Aorta (tissue), 5 donors: ENCODE data around the gene LYZL2. TPM values are rescaled to one million over a fixed set of nuclear protein-coding genes. Genes with fewer than 3 reads are reported as not detected.
"Not testable (repeated sequence)": the region's sequence is repeated elsewhere in the genome, so short reads cannot be mapped to it uniquely, and the experiment has no call there.

Experiments used
- ATAC-seq: fragments of 200-7000 bp; cut with Tn5 transposase; one replicate; pipeline ENCODE4 v1.9.1; 2022; ENCODE audit warnings: moderate library complexity; ENCODE audit not compliant: low FRiP score
- DNase-seq, 2 donors: peaks; one replicate each; pipeline ENCODE4 v3.0.0-alpha.2; 2020
- H3K27ac ChIP-seq, 2 donors: one replicate each; pipeline ENCODE4 v1.5.1; 2013; ENCODE audit warnings: low read length in 2 of 2, mild to moderate bottlenecking in 2 of 2, moderate library complexity in 2 of 2, control low read depth in 1 of 2, inconsistent platforms in 1 of 2, low read depth in 1 of 2
- H3K27me3 ChIP-seq, 2 donors: one replicate each; pipeline ENCODE4 v1.6.1; 2013; ENCODE audit warnings: control low read depth in 1 of 2, low read length in 1 of 2, mild to moderate bottlenecking in 1 of 2, moderate library complexity in 1 of 2; ENCODE audit not compliant: insufficient read depth in 2 of 2, control insufficient read depth in 1 of 2
- H3K36me3 ChIP-seq, 2 donors: one replicate each; pipeline ENCODE4 v1.6.1; 2013; ENCODE audit warnings: control low read depth in 1 of 2, low read length in 1 of 2, mild to moderate bottlenecking in 1 of 2; ENCODE audit not compliant: insufficient read depth in 2 of 2, control insufficient read depth in 1 of 2
- H3K4me1 ChIP-seq, 2 donors: one replicate each; pipeline ENCODE4 v1.6.1; 2013; ENCODE audit warnings: low read length in 2 of 2, control low read depth in 1 of 2, mild to moderate bottlenecking in 1 of 2, moderate library complexity in 1 of 2; ENCODE audit not compliant: insufficient read depth in 2 of 2, control insufficient read depth in 1 of 2
- H3K4me3 ChIP-seq, 2 donors: one replicate each; pipeline ENCODE4 v1.5.1; 2013; ENCODE audit warnings: low read length in 2 of 2, control low read depth in 1 of 2, mild to moderate bottlenecking in 1 of 2
- H3K9me3 ChIP-seq: one replicate; pipeline ENCODE4 v1.6.1; 2013; ENCODE audit warnings: mild to moderate bottlenecking, low read length; ENCODE audit not compliant: control insufficient read depth
- WGBS, 2 donors: extraction: QIAGEN DNeasy Blood & Tissue Kit; methylation state at CpG; one replicate each; pipeline ENCODE4 v1.1.7; 2013; 5-methylcytosine and 5-hydroxymethylcytosine counted together
- intact Hi-C, 2 donors: fragments of 100-400 bp; cut with DNase I; formaldehyde crosslinking; loops; one replicate each; pipeline versions ENCODE4 v1.14.2 to v1.15.0; 2022
- polyA plus RNA-seq, 2 donors: library from polyadenylated mRNA; stranded (reverse); fragments of 200-250 nt; gene quantifications; one replicate each; pipeline ENCODE4 v1.2.3, GENCODE V29; 2013
- total RNA-seq, 2 donors: library from RNA; stranded (reverse); fragmentation: NEBNext Ultra II Directional; extraction: Animal tissue kit (Norgen Biotek cat#: 25700); gene quantifications; one replicate each; pipeline ENCODE4 v1.2.1, GENCODE V29; 2021
- donor health status: healthy with polysubstance abuse.
- donor health status: Bipolar disorder and iron deficiency.
- donor health status: DM: no; HTN: no; CAD: no.
- donor health status: DM: no; HTN: no; CAD: no.
- donor health status: DM: yes; HTN: yes; CAD: no.

The LYZL2 gene
- total and polyA plus RNA-seq, 4 donors, result not detected

DNA sequence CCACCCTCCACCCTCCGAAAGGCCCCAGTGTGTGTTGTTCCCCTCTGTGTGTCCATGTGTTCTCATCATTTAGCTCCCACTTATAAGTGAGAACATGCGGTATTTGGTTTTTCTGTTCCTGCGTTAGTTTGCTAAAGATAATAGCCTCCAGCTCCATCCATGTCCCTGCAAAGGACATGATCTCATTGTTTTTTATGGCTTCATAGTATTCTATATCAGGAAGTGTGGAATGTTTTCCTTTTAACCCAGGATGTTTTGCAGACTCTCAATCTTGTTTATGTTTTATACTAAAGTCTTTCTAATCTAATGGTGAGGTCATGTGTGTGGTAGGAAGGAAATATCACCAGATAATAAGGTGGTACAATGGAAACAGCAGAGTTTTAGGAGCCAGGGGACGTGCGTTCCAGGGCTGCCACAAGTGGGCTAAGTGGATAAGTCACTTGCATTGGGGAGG, 14.9 kb upstream of the LYZL2 start:
- 1 to 5% methylated on average over 5 of the region's 5 CpGs for WGBS, 2 donors
- H3K27me3 ChIP-seq, H3K36me3 ChIP-seq, H3K4me1 ChIP-seq, H3K9me3 ChIP-seq, ATAC-seq, H3K4me3 ChIP-seq, intact Hi-C loops, DNase-seq: not testable (repeated sequence)
- H3K27ac ChIP-seq, result peak overlapping the region; percentile 60 to 85

DNA sequence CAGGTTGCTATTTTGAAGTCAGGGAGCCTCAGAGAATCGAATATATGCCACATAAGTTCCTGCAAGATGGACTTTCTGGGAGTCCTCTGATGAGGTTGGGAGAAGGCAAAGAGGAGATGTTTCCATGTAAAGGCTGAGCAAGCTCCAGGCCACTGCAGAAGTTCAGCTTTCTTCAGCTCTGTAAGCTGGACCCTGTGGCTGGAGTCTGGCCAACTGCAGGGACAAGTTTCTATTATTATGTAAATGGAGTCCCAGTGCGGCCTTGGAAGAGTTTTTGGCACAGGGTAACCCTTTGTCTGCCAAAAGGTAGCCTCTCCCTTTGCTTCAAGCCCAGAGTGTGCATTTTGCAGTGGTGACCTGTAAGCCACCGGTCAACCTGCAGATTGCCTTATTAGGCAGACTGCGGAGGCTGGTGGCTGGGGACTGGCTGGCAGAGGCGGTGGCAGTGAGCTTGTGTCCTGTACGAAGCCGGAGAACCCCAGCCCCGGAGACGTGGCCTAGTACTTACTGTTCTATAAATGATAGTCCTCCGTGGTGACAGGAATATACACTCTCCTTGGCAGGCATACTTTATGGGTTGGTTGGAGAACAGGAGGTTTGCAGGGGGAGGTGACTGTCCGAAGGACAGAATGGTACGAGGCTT, 14.1 kb upstream of the LYZL2 start:
- peak; percentile 71 for ATAC-seq
- intact Hi-C loops, H3K9me3 ChIP-seq, H3K4me1 ChIP-seq, H3K36me3 ChIP-seq, H3K4me3 ChIP-seq, DNase-seq, H3K27me3 ChIP-seq: not testable (repeated sequence)
- peak overlapping the region; percentile 35 to 74 for H3K27ac ChIP-seq
- WGBS, 2 donors, result 4 to 7% methylated on average over 11 to 12 of the region's 12 CpGs

DNA sequence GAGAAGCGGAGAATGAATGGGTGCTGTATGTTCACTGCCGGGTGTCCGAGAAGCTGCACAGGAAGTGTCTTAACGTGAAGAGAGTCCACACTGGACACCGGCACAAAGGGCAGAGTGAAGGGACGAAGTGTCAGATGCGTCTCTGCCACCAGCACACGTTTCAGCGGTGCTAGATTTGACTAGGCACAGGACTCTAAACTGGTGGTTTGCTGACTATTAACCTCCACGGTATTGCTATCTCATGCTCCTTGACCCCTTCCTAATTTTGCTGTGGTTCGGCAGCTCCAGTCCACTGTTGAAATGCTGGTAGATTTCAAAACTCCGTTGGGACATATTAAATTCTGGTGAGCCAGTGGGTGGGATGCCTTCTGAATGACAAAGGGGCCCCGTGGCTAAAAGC, 13.3 kb upstream of the LYZL2 start:
- intact Hi-C loops, H3K27me3 ChIP-seq, DNase-seq, H3K4me1 ChIP-seq, H3K36me3 ChIP-seq, ATAC-seq, H3K9me3 ChIP-seq, H3K4me3 ChIP-seq: not testable (repeated sequence)
- 64 to 67% methylated on average over 7 to 10 of the region's 13 CpGs for WGBS, 2 donors
- peak overlapping the region; percentile 1 to 42 for H3K27ac ChIP-seq

GRCh38 chr10:30639946-30640786, 10.6 kb upstream of the LYZL2 start:
- H3K9me3 ChIP-seq, result no peaks in the 10 kb centered on the region
- no peak overlapping the region for H3K27ac ChIP-seq
- H3K4me3 ChIP-seq, result no peak overlapping the region
- H3K27me3 ChIP-seq, result no peaks in the 10 kb centered on the region
- no peak for ATAC-seq
- peaks cover 0 to 3% of the 10 kb centered on the region in 2 donors for H3K4me1 ChIP-seq
- intact Hi-C loops, result loop anchor here in 1 of 2 donors (5.0 to 10.0 kb wide), 2 partner anchors 32 to 895 kb away; no protein-coding TSS in a partner anchor
- no peaks in the 10 kb centered on the region for H3K36me3 ChIP-seq
- no peak for DNase-seq
- 28 to 33% methylated on average over 6 of the region's 6 CpGs for WGBS, 2 donors

DNA sequence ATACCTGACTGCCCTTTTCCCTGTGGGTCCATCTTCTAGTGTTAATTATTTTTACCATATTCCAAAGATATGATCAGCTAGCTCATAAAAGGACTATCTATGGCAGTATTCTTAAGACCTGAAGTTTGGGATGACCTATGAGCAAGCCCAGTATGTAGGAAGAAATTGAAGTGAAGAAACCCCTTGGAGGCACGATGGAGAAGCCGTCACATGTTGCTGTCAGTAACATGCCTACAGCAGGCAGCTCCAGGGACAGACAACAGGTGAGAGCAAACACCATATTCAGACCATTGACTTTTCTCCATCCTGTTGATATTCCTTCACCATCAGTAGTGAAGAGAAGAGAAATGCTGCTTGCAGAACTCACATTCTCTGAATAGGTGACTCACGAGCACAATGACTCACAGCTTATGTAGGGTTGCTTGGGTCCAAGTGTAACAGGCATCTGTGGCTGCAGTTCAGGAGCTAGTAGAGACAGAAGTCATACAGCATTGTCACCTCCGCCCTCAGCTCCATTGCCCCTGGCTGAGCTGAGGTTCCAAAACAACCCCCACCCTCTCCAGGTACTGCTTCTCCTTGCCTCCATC, 8.4 kb upstream of the LYZL2 start:
- WGBS, 2 donors, result 43 to 45% methylated on average over 4 of the region's 4 CpGs
- H3K27me3 ChIP-seq, result no peaks in the 10 kb centered on the region
- ATAC-seq (peak; percentile 38), DNase-seq (no peak)
- intact Hi-C loops, result loop anchor here in 1 of 2 donors (5.0 to 10.0 kb wide), 2 partner anchors 34 to 893 kb away; no protein-coding TSS in a partner anchor
- H3K27ac ChIP-seq, result no peak overlapping the region
- H3K4me1 ChIP-seq, result peaks cover 0 to 2% of the 10 kb centered on the region in 2 donors
- no peak overlapping the region for H3K4me3 ChIP-seq
- H3K9me3 ChIP-seq, result no peaks in the 10 kb centered on the region
- no peaks in the 10 kb centered on the region for H3K36me3 ChIP-seq

- H3K4me1 ChIP-seq, result no peaks in the 10 kb centered on the region
- no peak overlapping the region for H3K4me3 ChIP-seq
- H3K27ac ChIP-seq, result no peak overlapping the region
- no peaks in the 10 kb centered on the region for H3K36me3 ChIP-seq
- no peaks in the 10 kb centered on the region for H3K9me3 ChIP-seq
- ATAC-seq (no peak), DNase-seq (no peak)
- intact Hi-C loops, result loop anchor here in 1 of 2 donors (10.0 kb wide), 1 partner anchor 886 kb away; no protein-coding TSS in a partner anchor
- 93 to 95% methylated on average over 4 of the region's 4 CpGs for whole genome bisulfite sequencing, 2 donors
- H3K27me3 ChIP-seq, result no peaks in the 10 kb centered on the region
Observed at GRCh38 chr10:30631188-30631587, 1.6 kb upstream of the LYZL2 start.

DNA sequence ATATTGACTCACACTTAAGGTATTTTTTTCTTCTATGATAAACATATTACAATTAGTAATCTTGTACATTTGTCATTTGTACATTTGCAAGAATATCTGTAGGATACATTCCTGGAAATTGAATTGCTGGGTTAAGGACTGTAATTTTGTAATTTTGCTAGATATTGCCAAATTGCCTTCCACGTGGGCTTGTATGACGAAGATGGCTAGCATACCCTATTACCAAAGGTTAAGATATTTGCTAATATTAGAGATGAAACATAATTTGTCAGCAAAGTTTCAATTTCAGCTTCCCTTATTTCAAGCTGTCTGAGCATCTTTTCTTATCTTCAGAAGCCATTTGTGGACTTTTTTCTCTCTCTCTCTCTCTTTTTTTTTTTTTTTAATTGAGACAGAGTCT, 1.0 kb upstream of the LYZL2 start:
- Histone ChIP-seq H3K36me3 (no peaks in the 10 kb centered on the region), H3K27ac (no peak overlapping the region), H3K4me3 (no peak overlapping the region), H3K27me3 (no peaks in the 10 kb centered on the region), H3K4me1 (no peaks in the 10 kb centered on the region), H3K9me3 (no peaks in the 10 kb centered on the region)
- WGBS, 2 donors, result 86 to 94% methylated on average over 2 of the region's 2 CpGs
- intact Hi-C loops, result loop anchor here in 1 of 2 donors (10.0 kb wide), 1 partner anchor 886 kb away; no protein-coding TSS in a partner anchor
- ATAC-seq (no peak), DNase-seq (no peak)

DNA sequence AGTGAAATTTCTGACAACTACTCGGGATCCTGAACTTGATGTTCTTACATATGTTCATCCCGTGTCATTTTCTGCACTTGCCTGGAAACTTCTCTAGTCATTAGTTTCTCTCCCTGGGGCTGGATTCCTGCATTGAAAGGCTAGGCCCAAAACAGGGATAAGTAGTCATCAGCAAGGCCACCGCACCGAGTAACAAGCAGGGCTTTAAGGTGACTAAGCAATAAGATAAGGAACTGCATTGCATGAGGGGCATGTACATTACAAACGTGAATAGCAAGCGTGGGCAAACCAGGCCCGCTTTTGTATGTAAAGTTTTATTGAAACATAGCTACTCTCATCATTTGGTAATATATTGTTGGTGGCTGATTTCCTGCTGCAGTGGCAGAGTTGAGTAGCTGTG, 977 bp downstream of the LYZL2 start:
- H3K4me1 ChIP-seq, H3K4me3 ChIP-seq, H3K9me3 ChIP-seq, ATAC-seq, H3K36me3 ChIP-seq, intact Hi-C loops, H3K27me3 ChIP-seq, H3K27ac ChIP-seq, DNase-seq: not testable (repeated sequence)
- 93 to 95% methylated on average over 7 of the region's 7 CpGs for WGBS, 2 donors
